ENCODE results near the gene USH2A.

USH2A gene

GRCh38 chr1:215640429-215641148 is 782.7 kb downstream of the USH2A start:
- Histone ChIP-seq H3K36me3 (replicated peaks; ENCODE audit: insufficient read depth, low read length) (no peaks in the 10 kb centered on the region), H3K79me2 (ENCODE audit: low read length) (no peaks in the 10 kb centered on the region), H3K27me3 (replicated peaks; ENCODE audit: insufficient read depth, low read length) (no peaks in the 10 kb centered on the region), H3K9ac (ENCODE audit: low read length) (no peak overlapping the region), H3K4me2 (ENCODE audit: low read depth, low read length) (no peak overlapping the region), H3K9me2 (replicated peaks; ENCODE audit: insufficient read depth, low read length) (no peaks in the 10 kb centered on the region), H3K27ac (ENCODE audit: low read length) (no peak overlapping the region), H2AFZ (ENCODE audit: low read length) (no peak overlapping the region), H3K9me3 (replicated peaks; ENCODE audit: insufficient read depth, low read length) (no peaks in the 10 kb centered on the region), H3F3A (ENCODE audit: insufficient read depth, low read length) (no peaks in the 10 kb centered on the region), H4K20me1 (ENCODE audit: insufficient read depth, low read length) (no peaks in the 10 kb centered on the region), H3K4me1 (ENCODE audit: low read length) (no peaks in the 10 kb centered on the region), H3K4me3 (ENCODE audit: low read length) (no peak overlapping the region)
- TF ChIP-seq EZH2phosphoT487 (IDR thresholded peaks at IDR 0.05; ENCODE audit: low read length) = no peak
- TF ChIP-seq EZH2 (optimal IDR thresholded peaks at IDR 0.05; ENCODE audit: low read depth, low read length) = no peak
- TF ChIP-seq CTCF (IDR thresholded peaks at IDR 0.05; ENCODE audit: low read length) = no peak
- no peak for DNase-seq

- no peak for DNase-seq
- Histone ChIP-seq H3K9me2 (replicated peaks; ENCODE audit: insufficient read depth, low read length) (no peaks in the 10 kb centered on the region), H3K9me3 (replicated peaks; ENCODE audit: insufficient read depth, low read length) (no peaks in the 10 kb centered on the region), H3F3A (ENCODE audit: insufficient read depth, low read length) (no peaks in the 10 kb centered on the region), H3K4me1 (ENCODE audit: low read length) (no peaks in the 10 kb centered on the region), H2AFZ (ENCODE audit: low read length) (0 out of 2 replicates have a peak overlapping the region, but pooled peaks have one; percentile 3), H3K9ac (ENCODE audit: low read length) (no peak overlapping the region), H3K27me3 (replicated peaks; ENCODE audit: insufficient read depth, low read length) (no peaks in the 10 kb centered on the region), H3K79me2 (ENCODE audit: low read length) (no peaks in the 10 kb centered on the region), H3K4me3 (ENCODE audit: low read length) (no peak overlapping the region), H3K4me2 (ENCODE audit: low read depth, low read length) (no peak overlapping the region), H3K36me3 (replicated peaks; ENCODE audit: insufficient read depth, low read length) (no peaks in the 10 kb centered on the region), H3K27ac (ENCODE audit: low read length) (no peak overlapping the region), H4K20me1 (ENCODE audit: insufficient read depth, low read length) (no peaks in the 10 kb centered on the region)
- TF ChIP-seq EZH2 (optimal IDR thresholded peaks at IDR 0.05; ENCODE audit: low read depth, low read length) = no peak
- TF ChIP-seq CTCF (IDR thresholded peaks at IDR 0.05; ENCODE audit: low read length) = no peak
- TF ChIP-seq EZH2phosphoT487 (IDR thresholded peaks at IDR 0.05; ENCODE audit: low read length) = no peak
Observed at GRCh38 chr1:215637041-215637573, 786.1 kb downstream of the USH2A start.

- no peak overlapping the region for H3K9ac ChIP-seq (ENCODE audit: low read length)
- no peaks in the 10 kb centered on the region for H3K4me1 ChIP-seq (ENCODE audit: low read length)
- no peaks in the 10 kb centered on the region for H3K79me2 ChIP-seq (ENCODE audit: low read length)
- H2AFZ ChIP-seq (ENCODE audit: low read length) = 0 out of 2 replicates have a peak overlapping the region, but pooled peaks have one; percentile 3
- no peak overlapping the region for H3K4me3 ChIP-seq (ENCODE audit: low read length)
- no peak for DNase-seq
- H3F3A ChIP-seq (ENCODE audit: insufficient read depth, low read length) = no peaks in the 10 kb centered on the region
- TF ChIP-seq EZH2 (optimal IDR thresholded peaks at IDR 0.05; ENCODE audit: low read depth, low read length) (no peak), EZH2phosphoT487 (IDR thresholded peaks at IDR 0.05; ENCODE audit: low read length) (no peak), CTCF (IDR thresholded peaks at IDR 0.05; ENCODE audit: low read length) (no peak)
- H3K36me3 ChIP-seq (replicated peaks; ENCODE audit: insufficient read depth, low read length) = no peaks in the 10 kb centered on the region
- H4K20me1 ChIP-seq (ENCODE audit: insufficient read depth, low read length) = no peaks in the 10 kb centered on the region
- H3K4me2 ChIP-seq (ENCODE audit: low read depth, low read length) = no peak overlapping the region
- no peaks in the 10 kb centered on the region for H3K9me3 ChIP-seq (replicated peaks; ENCODE audit: insufficient read depth, low read length)
- no peaks in the 10 kb centered on the region for H3K27me3 ChIP-seq (replicated peaks; ENCODE audit: insufficient read depth, low read length)
- H3K27ac ChIP-seq (ENCODE audit: low read length) = no peak overlapping the region
- H3K9me2 ChIP-seq (replicated peaks; ENCODE audit: insufficient read depth, low read length) = no peaks in the 10 kb centered on the region
Observed at GRCh38 chr1:215636258-215636965, 786.8 kb downstream of the USH2A start.
